ENCODE measurements around the gene VPS26A. TPM values are rescaled to one million over a fixed set of nuclear protein-coding genes. Genes with fewer than 3 reads are reported as not detected.

Gene VPS26A
- total RNA-seq, 1 experiment from 2014 or later, result 90.0 TPM

DNA sequence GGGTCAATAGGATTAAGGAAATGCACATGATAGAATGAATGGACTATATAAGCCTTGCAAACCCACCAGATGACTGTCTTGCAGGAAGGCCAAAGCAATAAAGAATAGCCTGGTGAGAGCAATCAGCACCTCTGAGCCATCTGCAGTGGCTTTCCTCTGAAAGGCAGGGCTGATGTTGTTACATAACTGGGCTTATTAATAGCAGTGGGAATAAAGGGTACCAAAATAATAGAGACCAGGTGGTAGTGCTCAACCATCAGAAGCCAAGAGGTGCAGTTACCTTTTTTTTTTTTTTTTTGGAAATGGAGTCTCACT, 16.8 kb upstream of the VPS26A start:
- Histone ChIP-seq H3K27me3 (ENCODE audit: insufficient read depth, low read depth) (no peaks in the 10 kb centered on the region), H3F3A (ENCODE audit: insufficient read depth, low read depth) (no peaks in the 10 kb centered on the region), H4K20me1 (ENCODE audit: insufficient read depth) (no peaks in the 10 kb centered on the region), H3K27ac (no peak overlapping the region), H3K9me2 (ENCODE audit: insufficient read depth) (no peaks in the 10 kb centered on the region), H3K4me1 (replicated peaks; ENCODE audit: insufficient read depth) (no peaks in the 10 kb centered on the region), H3K36me3 (ENCODE audit: low read depth) (no peaks in the 10 kb centered on the region), H2AFZ (no peak overlapping the region), H3K79me2 (ENCODE audit: low read depth) (no peaks in the 10 kb centered on the region), H3K4me2 (no peak overlapping the region), H3K9me3 (ENCODE audit: insufficient read depth, low read depth) (no peaks in the 10 kb centered on the region), H3K4me3 (no peak overlapping the region)
- ChIA-PET POLR2A (ENCODE audit: unreplicated experiment) (no interaction called here), CTCF (no interaction called here)
- no TSS peak for BruUV-seq (replicated peaks)
- DNase-seq, result no peak
- intact Hi-C loops (cut with micrococcal nuclease; ENCODE audit: unreplicated experiment), result no loop called here
- TF ChIP-seq, protein P1, sequence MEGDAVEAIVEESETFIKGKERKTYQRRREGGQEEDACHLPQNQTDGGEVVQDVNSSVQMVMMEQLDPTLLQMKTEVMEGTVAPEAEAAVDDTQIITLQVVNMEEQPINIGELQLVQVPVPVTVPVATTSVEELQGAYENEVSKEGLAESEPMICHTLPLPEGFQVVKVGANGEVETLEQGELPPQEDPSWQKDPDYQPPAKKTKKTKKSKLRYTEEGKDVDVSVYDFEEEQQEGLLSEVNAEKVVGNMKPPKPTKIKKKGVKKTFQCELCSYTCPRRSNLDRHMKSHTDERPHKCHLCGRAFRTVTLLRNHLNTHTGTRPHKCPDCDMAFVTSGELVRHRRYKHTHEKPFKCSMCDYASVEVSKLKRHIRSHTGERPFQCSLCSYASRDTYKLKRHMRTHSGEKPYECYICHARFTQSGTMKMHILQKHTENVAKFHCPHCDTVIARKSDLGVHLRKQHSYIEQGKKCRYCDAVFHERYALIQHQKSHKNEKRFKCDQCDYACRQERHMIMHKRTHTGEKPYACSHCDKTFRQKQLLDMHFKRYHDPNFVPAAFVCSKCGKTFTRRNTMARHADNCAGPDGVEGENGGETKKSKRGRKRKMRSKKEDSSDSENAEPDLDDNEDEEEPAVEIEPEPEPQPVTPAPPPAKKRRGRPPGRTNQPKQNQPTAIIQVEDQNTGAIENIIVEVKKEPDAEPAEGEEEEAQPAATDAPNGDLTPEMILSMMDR (conservative IDR thresholded peaks at IDR 0.05), result no peak
- no peak for TF ChIP-seq EZH2 (IDR thresholded peaks at IDR 0.05; ENCODE audit: low read depth)

DNA sequence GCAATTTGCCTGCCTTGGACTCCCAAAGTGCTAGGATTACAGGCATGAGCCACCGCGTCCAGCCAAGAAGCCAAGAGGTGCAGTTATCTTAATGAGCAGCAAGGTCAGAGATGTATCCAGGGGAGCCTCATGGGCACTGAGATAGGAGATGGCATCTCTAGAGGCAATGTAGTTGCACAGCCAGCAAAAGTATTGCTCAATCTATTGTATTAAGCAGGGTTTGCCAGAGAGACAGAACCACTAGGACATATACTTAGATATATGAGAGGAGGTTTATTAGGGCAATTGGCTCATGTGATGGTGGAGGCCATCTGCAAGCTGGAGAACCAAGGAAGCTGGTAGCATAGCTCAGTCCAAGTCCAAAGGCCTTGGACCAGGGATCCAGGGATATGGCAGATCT, 16.3 kb upstream of the VPS26A start:
- Histone ChIP-seq H3K9me2 (ENCODE audit: insufficient read depth) (no peaks in the 10 kb centered on the region), H3K4me2 (no peak overlapping the region), H3K27ac (no peak overlapping the region), H2AFZ (no peak overlapping the region), H3F3A (ENCODE audit: insufficient read depth, low read depth) (no peaks in the 10 kb centered on the region), H3K9me3 (ENCODE audit: insufficient read depth, low read depth) (no peaks in the 10 kb centered on the region), H3K4me1 (replicated peaks; ENCODE audit: insufficient read depth) (no peaks in the 10 kb centered on the region), H3K79me2 (ENCODE audit: low read depth) (no peaks in the 10 kb centered on the region), H4K20me1 (ENCODE audit: insufficient read depth) (no peaks in the 10 kb centered on the region), H3K4me3 (no peak overlapping the region), H3K36me3 (ENCODE audit: low read depth) (no peaks in the 10 kb centered on the region), H3K27me3 (ENCODE audit: insufficient read depth, low read depth) (no peaks in the 10 kb centered on the region)
- BruUV-seq (replicated peaks), result no TSS peak
- CTCF ChIA-PET, result no interaction called here
- TF ChIP-seq EZH2 (IDR thresholded peaks at IDR 0.05; ENCODE audit: low read depth), result no peak
- TF ChIP-seq, protein P1 (conservative IDR thresholded peaks at IDR 0.05), result no peak
- intact Hi-C loops (cut with micrococcal nuclease; ENCODE audit: unreplicated experiment), result no loop called here
- POLR2A ChIA-PET (ENCODE audit: unreplicated experiment), result no interaction called here
- DNase-seq, result no peak

DNA sequence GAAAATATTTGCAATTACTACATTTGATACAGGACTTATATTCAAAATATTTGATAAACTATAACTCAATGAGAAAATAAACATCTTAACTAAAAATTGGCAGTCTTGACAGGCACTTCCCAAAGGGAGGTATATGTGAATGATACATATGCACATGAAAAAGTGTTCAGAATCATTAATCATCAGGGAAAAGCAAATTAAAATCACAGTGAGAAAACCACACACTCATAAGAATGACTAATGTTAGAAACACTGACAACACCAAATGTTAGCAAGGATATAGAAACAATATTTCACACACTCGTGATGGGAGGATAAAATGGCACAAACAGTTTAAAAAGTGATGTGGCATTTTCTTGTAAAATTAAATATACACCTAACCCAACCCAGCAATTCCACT, 4.1 kb upstream of the VPS26A start:
- Histone ChIP-seq H3K27ac (no peak overlapping the region), H3K36me3 (ENCODE audit: low read depth) (no peaks in the 10 kb centered on the region), H3F3A (ENCODE audit: insufficient read depth, low read depth) (peaks cover 19% of the 10 kb centered on the region), H3K4me1 (replicated peaks; ENCODE audit: insufficient read depth) (peaks cover 5% of the 10 kb centered on the region), H3K4me2 (no peak overlapping the region), H3K4me3 (no peak overlapping the region), H3K9me3 (ENCODE audit: insufficient read depth, low read depth) (no peaks in the 10 kb centered on the region), H3K27me3 (ENCODE audit: insufficient read depth, low read depth) (no peaks in the 10 kb centered on the region), H3K79me2 (ENCODE audit: low read depth) (peaks cover 7% of the 10 kb centered on the region), H4K20me1 (ENCODE audit: insufficient read depth) (no peaks in the 10 kb centered on the region), H3K9me2 (ENCODE audit: insufficient read depth) (peaks cover 3% of the 10 kb centered on the region; the same call in 1 of the 2 replicates), H2AFZ (no peak overlapping the region)
- CTCF ChIA-PET, result no interaction called here
- intact Hi-C loops (cut with micrococcal nuclease; ENCODE audit: unreplicated experiment), result no loop called here
- no peak for TF ChIP-seq EZH2 (IDR thresholded peaks at IDR 0.05; ENCODE audit: low read depth)
- TF ChIP-seq, protein P1 (conservative IDR thresholded peaks at IDR 0.05), result no peak
- BruUV-seq (replicated peaks), result no TSS peak
- no peak for DNase-seq
- POLR2A ChIA-PET (ENCODE audit: unreplicated experiment), result no interaction called here
